ENCODE results near the gene ZNF365.
"Not testable (repeated sequence)": the region's sequence is repeated elsewhere in the genome, so short reads cannot be mapped to it uniquely, and the experiment has no call there.

Gene ZNF365

GRCh38 chr10:62386356-62387320 is 12.5 kb downstream of the ZNF365 start:
- H3K4me1 Mint-ChIP-seq: peaks cover 31% of the 10 kb centered on the region
- DNase-seq (ENCODE audit: low spot score in 2 of 2): no peak
- no peak overlapping the region for H3K27ac Mint-ChIP-seq
- no peak for ATAC-seq
- peaks cover 6% of the 10 kb centered on the region for H3K36me3 Mint-ChIP-seq
- no peak overlapping the region for H3K4me3 Mint-ChIP-seq
- no peaks in the 10 kb centered on the region for H3K9me3 Mint-ChIP-seq

- Mint-ChIP-seq H3K36me3 (peaks cover 6% of the 10 kb centered on the region), H3K27ac (peak overlapping the region; percentile 6), H3K9me3 (no peaks in the 10 kb centered on the region), H3K4me1 (peaks cover 19% of the 10 kb centered on the region), H3K4me3 (no peak overlapping the region)
- DNase-seq (ENCODE audit: low spot score in 2 of 2): no peak
- ATAC-seq: no peak
Observed at GRCh38 chr10:62388328-62388727, 14.2 kb downstream of the ZNF365 start.

- Mint-ChIP-seq H3K4me1 (peaks cover 5% of the 10 kb centered on the region), H3K27ac (no peak overlapping the region), H3K4me3 (no peak overlapping the region), H3K36me3 (no peaks in the 10 kb centered on the region), H3K9me3 (no peaks in the 10 kb centered on the region)
- peak; percentile 70 for ATAC-seq
- DNase-seq (ENCODE audit: low spot score in 2 of 2): no peak
Observed at GRCh38 chr10:62390497-62391176, 16.5 kb downstream of the ZNF365 start.

- H3K9me3 Mint-ChIP-seq: no peaks in the 10 kb centered on the region
- H3K4me3 Mint-ChIP-seq: no peak overlapping the region
- ATAC-seq (no peak), DNase-seq (ENCODE audit: low spot score in 2 of 2) (no peak)
- no peak overlapping the region for H3K27ac Mint-ChIP-seq
- H3K36me3 Mint-ChIP-seq: no peaks in the 10 kb centered on the region
- peaks cover 4% of the 10 kb centered on the region for H3K4me1 Mint-ChIP-seq
Observed at GRCh38 chr10:62393237-62393636, 19.1 kb downstream of the ZNF365 start.

GRCh38 chr10:62394556-62395018 is 20.4 kb downstream of the ZNF365 start:
- Mint-ChIP-seq H3K9me3 (no peaks in the 10 kb centered on the region), H3K27ac (no peak overlapping the region), H3K36me3 (no peaks in the 10 kb centered on the region), H3K4me3 (no peak overlapping the region), H3K4me1 (no peaks in the 10 kb centered on the region)
- no peak for ATAC-seq
- DNase-seq (ENCODE audit: low spot score in 2 of 2): no peak

GRCh38 chr10:62395892-62396291 is 21.7 kb downstream of the ZNF365 start:
- Mint-ChIP-seq H3K4me3 (no peak overlapping the region), H3K27ac (no peak overlapping the region), H3K9me3 (no peaks in the 10 kb centered on the region), H3K36me3 (no peaks in the 10 kb centered on the region), H3K4me1 (no peaks in the 10 kb centered on the region)
- DNase-seq (ENCODE audit: low spot score in 2 of 2) (no peak), ATAC-seq (no peak)

- Mint-ChIP-seq H3K36me3 (no peaks in the 10 kb centered on the region), H3K4me3 (no peak overlapping the region), H3K4me1 (no peaks in the 10 kb centered on the region), H3K27ac (no peak overlapping the region), H3K9me3 (no peaks in the 10 kb centered on the region)
- ATAC-seq: no peak
- no peak for DNase-seq (ENCODE audit: low spot score in 2 of 2)
Observed at GRCh38 chr10:62396864-62397263, 22.7 kb downstream of the ZNF365 start.

- Mint-ChIP-seq H3K27ac (no peak overlapping the region), H3K4me3 (no peak overlapping the region), H3K4me1 (no peaks in the 10 kb centered on the region), H3K36me3 (no peaks in the 10 kb centered on the region), H3K9me3 (no peaks in the 10 kb centered on the region)
- DNase-seq (ENCODE audit: low spot score in 2 of 2): no peak
- no peak for ATAC-seq
Observed at GRCh38 chr10:62399211-62399610, 25.0 kb downstream of the ZNF365 start.

- Mint-ChIP-seq H3K36me3 (no peaks in the 10 kb centered on the region), H3K4me3 (no peak overlapping the region), H3K9me3 (peaks cover 2% of the 10 kb centered on the region), H3K4me1 (no peaks in the 10 kb centered on the region), H3K27ac (no peak overlapping the region)
- ATAC-seq: no peak
- no peak for DNase-seq (ENCODE audit: low spot score in 2 of 2)
Observed at GRCh38 chr10:62402508-62402907, 28.3 kb downstream of the ZNF365 start.

GRCh38 chr10:62410528-62410927 is 36.4 kb downstream of the ZNF365 start:
- H3K36me3 Mint-ChIP-seq, H3K4me3 Mint-ChIP-seq: not testable (repeated sequence)

GRCh38 chr10:62410934-62411333 is 36.8 kb downstream of the ZNF365 start:
- H3K4me1 Mint-ChIP-seq; H3K4me3 Mint-ChIP-seq; H3K27ac Mint-ChIP-seq; ATAC-seq; DNase-seq (ENCODE audit: low spot score in 2 of 2); H3K36me3 Mint-ChIP-seq: not testable (repeated sequence)
- H3K9me3 Mint-ChIP-seq: peaks cover 15% of the 10 kb centered on the region

More at GRCh38 chr10:62410528-62410927, 36.4 kb downstream of the ZNF365 start:
- not testable (repeated sequence) for DNase-seq (ENCODE audit: low spot score in 2 of 2); H3K27ac Mint-ChIP-seq; H3K4me1 Mint-ChIP-seq; ATAC-seq
- H3K9me3 Mint-ChIP-seq: peaks cover 15% of the 10 kb centered on the region

- no peak for DNase-seq (ENCODE audit: low spot score in 2 of 2)
- H3K9me3 Mint-ChIP-seq: peaks cover 10% of the 10 kb centered on the region
- no peak for ATAC-seq
Observed at GRCh38 chr10:62413048-62413447, 38.9 kb downstream of the ZNF365 start.

GRCh38 chr10:62413652-62414051 is 39.5 kb downstream of the ZNF365 start:
- H3K4me1 Mint-ChIP-seq: no peaks in the 10 kb centered on the region
- ATAC-seq (no peak), DNase-seq (ENCODE audit: low spot score in 2 of 2) (no peak)
- no peaks in the 10 kb centered on the region for H3K36me3 Mint-ChIP-seq
- H3K9me3 Mint-ChIP-seq: peaks cover 7% of the 10 kb centered on the region
- no peak overlapping the region for H3K27ac Mint-ChIP-seq
- H3K4me3 Mint-ChIP-seq: no peak overlapping the region

More at GRCh38 chr10:62413048-62413447, 38.9 kb downstream of the ZNF365 start:
- Mint-ChIP-seq H3K4me3 (no peak overlapping the region), H3K4me1 (no peaks in the 10 kb centered on the region), H3K27ac (no peak overlapping the region), H3K36me3 (no peaks in the 10 kb centered on the region)

- no peak for DNase-seq (ENCODE audit: low spot score in 2 of 2)
- peaks cover 7% of the 10 kb centered on the region for H3K9me3 Mint-ChIP-seq
- H3K4me1 Mint-ChIP-seq: no peaks in the 10 kb centered on the region
- no peak for ATAC-seq
- no peak overlapping the region for H3K4me3 Mint-ChIP-seq
- no peaks in the 10 kb centered on the region for H3K36me3 Mint-ChIP-seq
- no peak overlapping the region for H3K27ac Mint-ChIP-seq
Observed at GRCh38 chr10:62414359-62414758, 40.2 kb downstream of the ZNF365 start.

GRCh38 chr10:62422068-62422590 is 48.0 kb downstream of the ZNF365 start:
- Mint-ChIP-seq H3K4me1 (peaks cover 9% of the 10 kb centered on the region), H3K9me3 (no peaks in the 10 kb centered on the region), H3K4me3 (no peak overlapping the region), H3K36me3 (no peaks in the 10 kb centered on the region), H3K27ac (no peak overlapping the region)
- DNase-seq (ENCODE audit: low spot score in 2 of 2) (no peak), ATAC-seq (peak; percentile 38)
